Activated naive CD8-positive, alpha-beta T cell treated with anti-CD3 and anti-CD28 coated beads, Interleukin-2, amount 50 U/mL, for 24 hours (primary cell): Measurements from ENCODE around the gene KRTAP6-3.

Experiments used
- ATAC-seq: fragments of 150-1000 bp; cut with Tn5 transposase; one replicate; pipeline ENCODE4 v1.10.0; 2021
- DNase-seq: peaks from one replicate; pipeline ENCODE4 v3.0.0; 2021
- H3K27ac Mint-ChIP-seq: one replicate; pipeline ENCODE4 v1.8.0; 2021; ENCODE audit warnings: mild to moderate bottlenecking, mixed read lengths
- H3K27me3 Mint-ChIP-seq: one replicate; pipeline ENCODE4 v1.8.0; 2021; ENCODE audit warnings: mixed read lengths
- H3K36me3 Mint-ChIP-seq: one replicate; pipeline ENCODE4 v1.8.0; 2021; ENCODE audit warnings: low read depth, mixed read lengths
- H3K4me1 Mint-ChIP-seq: one replicate; pipeline ENCODE4 v1.8.0; 2021; ENCODE audit warnings: mixed read lengths
- H3K4me3 Mint-ChIP-seq: one replicate; pipeline ENCODE4 v1.8.0; 2021; ENCODE audit warnings: mild to moderate bottlenecking, moderate library complexity, mixed read lengths
- H3K9me3 Mint-ChIP-seq: one replicate; pipeline ENCODE4 v1.8.0; 2021; ENCODE audit warnings: mixed read lengths

Gene KRTAP6-3, protein sequence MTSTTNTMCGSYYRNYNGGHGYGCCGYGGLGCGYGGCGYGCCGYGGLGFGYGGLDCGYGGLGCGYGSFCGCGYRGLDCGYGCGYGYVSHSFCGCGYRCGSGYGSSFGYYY

GRCh38 chr21:30592140-30592539 lies at the start of gene KRTAP6-3:
Gene KRTAP6-3, plus strand, starts transcription at chr21:30592440. Its CDS starts 6 bp downstream, at chr21:30592446.
- ATAC-seq (no peak), DNase-seq (no peak)
- H3K27me3 Mint-ChIP-seq = no peaks in the 10 kb centered on the region
- no peak within 1 kb of the TSS for H3K27ac Mint-ChIP-seq
- H3K4me3 Mint-ChIP-seq = no peak within 1 kb of the TSS
- H3K4me1 Mint-ChIP-seq = no peaks in the 10 kb centered on the region
- H3K36me3 Mint-ChIP-seq = no peaks in the 10 kb centered on the region
- no peaks in the 10 kb centered on the region for H3K9me3 Mint-ChIP-seq

DNA sequence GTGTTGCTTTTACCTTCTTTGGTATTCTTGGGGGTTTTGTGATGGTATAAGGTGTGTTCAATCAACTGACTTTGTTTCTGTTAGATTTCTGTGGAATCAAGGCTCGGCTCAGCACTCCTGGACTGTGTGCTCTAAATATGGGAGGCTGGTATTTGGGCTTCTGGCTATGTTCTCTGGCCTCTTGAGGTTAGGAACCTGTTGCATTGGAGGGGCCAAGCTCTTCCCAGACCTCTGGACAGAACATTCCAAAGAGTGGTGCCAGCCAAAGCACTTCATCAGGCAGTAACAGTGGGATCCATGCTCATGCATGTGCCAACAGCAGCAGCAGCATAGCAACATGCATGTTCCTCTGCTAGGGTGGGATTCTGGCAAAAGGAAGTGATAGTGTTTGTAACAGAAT lies 39.5 kb upstream of the KRTAP6-3 start:
- Mint-ChIP-seq H3K4me3 (no peak overlapping the region), H3K9me3 (peaks cover 15% of the 10 kb centered on the region), H3K4me1 (no peaks in the 10 kb centered on the region), H3K36me3 (no peaks in the 10 kb centered on the region), H3K27ac (no peak overlapping the region), H3K27me3 (no peaks in the 10 kb centered on the region)
- DNase-seq = no peak
- ATAC-seq = no peak

DNA sequence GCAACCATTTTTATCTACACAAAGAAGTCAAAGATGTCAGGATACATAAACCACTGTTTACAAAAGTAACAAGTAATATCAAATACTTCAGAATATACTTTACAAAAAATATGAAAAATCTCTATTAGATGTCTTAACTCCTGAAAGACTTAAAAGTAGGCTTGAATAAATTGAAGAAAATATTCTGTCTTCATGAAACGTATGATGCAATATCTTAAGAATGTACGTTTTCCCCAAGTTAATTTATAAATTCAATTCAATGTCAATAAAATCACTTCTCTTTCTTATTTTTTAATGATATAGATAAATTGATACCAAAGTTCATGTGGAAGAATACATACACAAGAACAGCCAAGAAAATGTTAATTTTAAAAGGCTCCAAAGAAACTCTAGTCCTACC lies 37.1 kb upstream of the KRTAP6-3 start:
- no peaks in the 10 kb centered on the region for H3K36me3 Mint-ChIP-seq
- H3K4me1 Mint-ChIP-seq = no peaks in the 10 kb centered on the region
- H3K9me3 Mint-ChIP-seq = peaks cover 11% of the 10 kb centered on the region
- no peak overlapping the region for H3K27ac Mint-ChIP-seq
- H3K27me3 Mint-ChIP-seq = peaks cover 2% of the 10 kb centered on the region
- DNase-seq = no peak
- no peak overlapping the region for H3K4me3 Mint-ChIP-seq
- no peak for ATAC-seq

- ATAC-seq (no peak), DNase-seq (no peak)
- H3K36me3 Mint-ChIP-seq = no peaks in the 10 kb centered on the region
- H3K27me3 Mint-ChIP-seq = peaks cover 5% of the 10 kb centered on the region
- H3K27ac Mint-ChIP-seq = no peak within 1 kb of the TSS
- H3K4me1 Mint-ChIP-seq = no peaks in the 10 kb centered on the region
- H3K4me3 Mint-ChIP-seq = no peak within 1 kb of the TSS
- peaks cover 6% of the 10 kb centered on the region for H3K9me3 Mint-ChIP-seq
Measured at GRCh38 chr21:30561264-30561895, 30.9 kb upstream of the KRTAP6-3 start, which contains the start of gene KRTAP19-7. Gene KRTAP19-7, minus strand, starts transcription at chr21:30561314. Its CDS starts 25 bp downstream, at chr21:30561289.

DNA sequence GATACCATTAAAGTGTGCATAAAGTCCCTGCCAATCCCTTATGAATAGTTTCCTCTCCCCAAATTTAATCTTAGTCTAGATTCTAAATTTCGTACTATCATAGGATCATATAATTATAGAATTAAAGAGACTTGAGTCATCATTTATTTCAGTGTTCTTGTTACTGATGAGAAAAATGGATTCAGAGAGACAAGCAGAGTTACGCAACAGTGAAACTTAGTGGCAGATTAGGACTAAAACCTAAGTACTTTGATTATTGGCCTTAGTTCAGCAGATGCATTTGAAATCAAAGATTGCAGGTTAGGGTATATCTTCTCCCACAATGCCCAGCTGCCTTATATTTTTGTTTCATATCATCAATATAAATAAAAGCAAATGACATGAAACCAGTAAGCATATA lies 30.3 kb upstream of the KRTAP6-3 start:
- H3K27me3 Mint-ChIP-seq = peaks cover 5% of the 10 kb centered on the region
- ATAC-seq (no peak), DNase-seq (no peak)
- no peak overlapping the region for H3K4me3 Mint-ChIP-seq
- H3K4me1 Mint-ChIP-seq = no peaks in the 10 kb centered on the region
- H3K27ac Mint-ChIP-seq = no peak overlapping the region
- no peaks in the 10 kb centered on the region for H3K36me3 Mint-ChIP-seq
- H3K9me3 Mint-ChIP-seq = peaks cover 6% of the 10 kb centered on the region

- H3K36me3 Mint-ChIP-seq = no peaks in the 10 kb centered on the region
- H3K27me3 Mint-ChIP-seq = peaks cover 5% of the 10 kb centered on the region
- H3K4me1 Mint-ChIP-seq = no peaks in the 10 kb centered on the region
- H3K9me3 Mint-ChIP-seq = peaks cover 6% of the 10 kb centered on the region
- ATAC-seq (no peak), DNase-seq (no peak)
- no peak overlapping the region for H3K27ac Mint-ChIP-seq
- no peak overlapping the region for H3K4me3 Mint-ChIP-seq
Measured at GRCh38 chr21:30563072-30563471, 29.2 kb upstream of the KRTAP6-3 start.

DNA sequence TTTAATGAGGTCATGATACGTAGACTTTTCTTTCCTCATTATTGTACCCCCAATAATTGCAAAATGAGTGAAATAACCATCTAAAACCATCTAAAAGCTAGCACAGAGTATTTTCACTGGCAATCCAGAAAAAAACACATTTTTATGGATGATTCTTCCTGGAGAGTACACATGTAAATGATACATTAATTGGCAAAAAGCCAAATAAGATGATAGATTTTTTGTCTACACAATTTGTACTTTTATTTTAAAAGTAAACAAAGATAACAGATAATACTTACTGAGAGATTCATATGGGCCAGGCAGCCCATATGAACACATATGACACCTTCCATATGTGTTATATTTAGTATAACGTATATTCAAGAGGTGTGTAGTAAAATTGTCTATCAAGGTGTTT lies 28.6 kb upstream of the KRTAP6-3 start:
- H3K27ac Mint-ChIP-seq = no peak overlapping the region
- H3K27me3 Mint-ChIP-seq = peaks cover 5% of the 10 kb centered on the region
- H3K4me1 Mint-ChIP-seq = no peaks in the 10 kb centered on the region

GRCh38 chr21:30567617-30568016 lies 24.6 kb upstream of the KRTAP6-3 start:
- H3K4me1 Mint-ChIP-seq = no peaks in the 10 kb centered on the region
- DNase-seq = no peak
- H3K9me3 Mint-ChIP-seq = peaks cover 6% of the 10 kb centered on the region
- H3K36me3 Mint-ChIP-seq = no peaks in the 10 kb centered on the region
- no peak for ATAC-seq
- no peak overlapping the region for H3K27ac Mint-ChIP-seq
- no peaks in the 10 kb centered on the region for H3K27me3 Mint-ChIP-seq
- no peak overlapping the region for H3K4me3 Mint-ChIP-seq

More for the DNA sequence above, 28.6 kb upstream of the KRTAP6-3 start:
- Mint-ChIP-seq H3K9me3 (peaks cover 6% of the 10 kb centered on the region), H3K4me3 (no peak overlapping the region), H3K36me3 (no peaks in the 10 kb centered on the region)
- DNase-seq = no peak
- no peak for ATAC-seq

DNA sequence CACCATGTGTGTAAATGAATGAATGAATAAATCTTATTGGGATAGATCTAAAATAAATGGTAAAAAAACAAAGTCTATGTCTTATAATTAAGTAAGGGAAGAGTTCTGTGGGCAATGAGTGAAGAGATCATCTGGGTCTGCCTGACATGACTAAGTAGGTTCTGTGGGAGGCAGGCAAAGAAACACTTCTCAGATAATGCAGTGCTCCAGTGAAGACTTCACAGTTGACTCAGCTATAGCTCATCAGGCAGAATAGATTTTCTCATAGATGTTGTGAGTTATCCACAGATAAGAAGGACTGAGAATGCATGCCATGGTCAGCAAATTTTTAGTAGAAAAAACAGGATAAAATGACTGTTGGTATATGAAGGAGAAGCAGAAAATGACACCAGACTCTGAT lies 14.5 kb upstream of the KRTAP6-3 start:
- Mint-ChIP-seq H3K27ac (no peak overlapping the region), H3K9me3 (no peaks in the 10 kb centered on the region), H3K4me1 (no peaks in the 10 kb centered on the region), H3K4me3 (no peak overlapping the region), H3K36me3 (no peaks in the 10 kb centered on the region), H3K27me3 (no peaks in the 10 kb centered on the region)
- DNase-seq (no peak), ATAC-seq (no peak)

DNA sequence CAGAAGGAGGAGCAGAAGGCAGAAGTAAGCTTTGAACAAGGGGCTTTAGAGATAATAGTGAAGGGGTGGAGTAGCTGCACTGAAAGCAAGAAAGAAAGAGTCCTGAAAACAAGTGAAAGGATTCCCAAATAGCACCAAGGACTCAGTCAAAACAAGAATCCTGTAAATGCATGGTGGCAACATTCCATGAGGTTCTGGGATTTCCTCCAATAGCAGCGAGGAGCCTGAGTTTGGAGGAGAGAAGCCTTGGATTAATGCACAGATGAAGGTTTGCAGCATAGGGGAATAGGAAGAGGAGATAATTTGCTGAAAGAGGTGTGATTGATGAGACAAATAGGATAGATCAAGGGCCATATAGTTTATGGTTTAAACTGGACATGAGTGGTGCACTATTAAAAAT lies 12.9 kb upstream of the KRTAP6-3 start:
- H3K36me3 Mint-ChIP-seq = no peaks in the 10 kb centered on the region
- ATAC-seq (no peak), DNase-seq (no peak)
- H3K9me3 Mint-ChIP-seq = no peaks in the 10 kb centered on the region
- no peaks in the 10 kb centered on the region for H3K4me1 Mint-ChIP-seq
- no peak overlapping the region for H3K27ac Mint-ChIP-seq
- no peak overlapping the region for H3K4me3 Mint-ChIP-seq
- H3K27me3 Mint-ChIP-seq = no peaks in the 10 kb centered on the region

DNA sequence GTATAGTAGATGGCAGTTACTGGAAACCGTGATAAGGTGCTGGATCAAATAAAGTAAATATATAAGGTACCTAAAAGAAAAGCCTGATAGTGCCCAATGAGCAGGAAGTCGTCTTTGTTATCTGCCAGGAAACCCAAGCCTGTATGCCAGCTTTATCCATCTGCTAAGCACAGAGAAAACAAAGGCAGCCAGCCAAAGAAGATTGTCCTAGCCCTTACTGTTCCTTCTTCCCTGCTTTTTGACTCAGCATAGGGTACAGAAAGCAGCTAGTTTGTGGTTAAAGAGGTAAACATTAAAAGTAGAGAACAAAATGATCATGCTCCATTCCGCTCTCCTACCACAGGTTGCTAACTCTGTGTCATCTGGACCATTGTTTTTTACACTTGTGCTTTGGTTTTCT lies 12.1 kb upstream of the KRTAP6-3 start:
- Mint-ChIP-seq H3K4me1 (no peaks in the 10 kb centered on the region), H3K27me3 (no peaks in the 10 kb centered on the region), H3K4me3 (no peak overlapping the region), H3K36me3 (no peaks in the 10 kb centered on the region), H3K9me3 (no peaks in the 10 kb centered on the region), H3K27ac (no peak overlapping the region)
- no peak for DNase-seq
- ATAC-seq = no peak

GRCh38 chr21:30582870-30583269 lies 9.4 kb upstream of the KRTAP6-3 start:
- no peak for DNase-seq
- Mint-ChIP-seq H3K27me3 (no peaks in the 10 kb centered on the region), H3K36me3 (no peaks in the 10 kb centered on the region), H3K27ac (no peak overlapping the region), H3K4me3 (no peak overlapping the region), H3K4me1 (no peaks in the 10 kb centered on the region), H3K9me3 (no peaks in the 10 kb centered on the region)
- ATAC-seq = no peak

GRCh38 chr21:30590297-30590696 lies 1.9 kb upstream of the KRTAP6-3 start, which contains the start of gene KRTAP22-2:
Gene KRTAP22-2, minus strand, starts transcription at chr21:30590397.
- no peaks in the 10 kb centered on the region for H3K27me3 Mint-ChIP-seq
- ATAC-seq (no peak), DNase-seq (no peak)
- H3K36me3 Mint-ChIP-seq = no peaks in the 10 kb centered on the region
- H3K4me1 Mint-ChIP-seq = no peaks in the 10 kb centered on the region
- H3K9me3 Mint-ChIP-seq = no peaks in the 10 kb centered on the region
- H3K27ac Mint-ChIP-seq = no peak within 1 kb of the TSS
- no peak within 1 kb of the TSS for H3K4me3 Mint-ChIP-seq

DNA sequence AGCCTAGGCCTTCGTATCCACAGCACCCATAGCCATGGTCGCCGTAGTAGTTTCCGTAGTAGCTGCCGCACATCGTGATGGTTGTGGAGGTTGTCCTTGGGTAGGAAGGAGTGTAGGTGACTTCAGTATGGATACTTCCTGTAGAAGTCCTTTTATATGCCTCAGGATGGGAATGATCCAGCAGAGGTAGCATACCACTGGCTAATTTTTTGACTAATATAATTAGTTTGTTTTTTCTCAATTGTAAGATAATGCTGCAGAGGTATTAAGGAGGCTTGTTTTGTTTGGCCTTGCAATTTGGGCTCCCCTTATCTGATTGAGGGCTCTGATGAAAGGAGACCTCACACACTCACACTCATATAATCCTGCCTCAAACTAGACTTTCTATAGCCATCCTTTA lies 6.6 kb downstream of the KRTAP6-3 start, which contains the start of gene KRTAP6-2:
Gene KRTAP6-2 (minus strand): TSS at position 101 of the 400 bp plus-strand sequence. CDS start 28 bp downstream, at position 73.
- Mint-ChIP-seq H3K9me3 (peaks cover 11% of the 10 kb centered on the region), H3K27me3 (no peaks in the 10 kb centered on the region), H3K27ac (no peak within 1 kb of the TSS), H3K4me1 (no peaks in the 10 kb centered on the region), H3K4me3 (no peak within 1 kb of the TSS), H3K36me3 (no peaks in the 10 kb centered on the region)
- DNase-seq (no peak), ATAC-seq (no peak)

GRCh38 chr21:30600787-30601186 lies 8.5 kb downstream of the KRTAP6-3 start, which contains the start of gene KRTAP22-1:
Gene KRTAP22-1, plus strand, starts transcription at chr21:30601087.
- H3K36me3 Mint-ChIP-seq = no peaks in the 10 kb centered on the region
- ATAC-seq = no peak
- H3K27ac Mint-ChIP-seq = no peak within 1 kb of the TSS
- H3K9me3 Mint-ChIP-seq = peaks cover 11% of the 10 kb centered on the region
- no peak for DNase-seq
- H3K27me3 Mint-ChIP-seq = no peaks in the 10 kb centered on the region
- H3K4me3 Mint-ChIP-seq = no peak within 1 kb of the TSS
- no peaks in the 10 kb centered on the region for H3K4me1 Mint-ChIP-seq
